BJ (cell line): ENCODE measurements around the gene CLRN3. TPM values are rescaled to one million over a fixed set of nuclear protein-coding genes. Genes with fewer than 3 reads are reported as not detected.

ENCODE experiments used
- CTCF ChIA-PET: fragments of 350-600 bp; formaldehyde crosslinking; extraction: SDS; loops from one replicate; lab custom pipeline; 2021; ENCODE audit warnings: antibody characterized with exemption, inconsistent platforms; lab: Yijun Ruan, JAX
- POLR2A ChIA-PET: fragments of 300-600 bp; sonication (Branson Sonifier 250); formaldehyde crosslinking; extraction: SDS; loops from one replicate; lab custom pipeline; 2021; ENCODE audit warnings: antibody characterized with exemption; lab: Charles Lee
- DNase-seq: peaks from one replicate; pipeline ENCODE4 v3.0.0-alpha.2; 2011; ENCODE audit warnings: low read depth
- H3K27me3 ChIP-seq: 2 replicates; pipeline ENCODE4 v1.6.0; 2011; ENCODE audit warnings: low read length; ENCODE audit not compliant: control insufficient read depth, insufficient read depth
- H3K36me3 ChIP-seq: 2 replicates; pipeline ENCODE4 v1.5.1; 2011; ENCODE audit warnings: low read length; ENCODE audit not compliant: control insufficient read depth, insufficient read depth
- H3K4me3 ChIP-seq: 2 replicates; pipeline ENCODE4 v1.5.1; 2011; ENCODE audit warnings: low read depth, mild to moderate bottlenecking, control low read depth, low read length
- CTCF ChIP-seq: IDR thresholded peaks from 2 replicates; pipeline ENCODE4 v1.5.1; 2011; ENCODE audit warnings: low read depth, mild to moderate bottlenecking, control low read depth, inconsistent platforms, low read length, moderate library complexity; ENCODE audit not compliant: insufficient read depth
- polyA plus RNA-seq: library from polyadenylated mRNA; depleted of rRNA; stranded (reverse); fragments of >200 nt; gene quantifications from 2 replicates; pipeline ENCODE4 v1.2.3, GENCODE V29; 2011

CLRN3 gene
- polyA plus RNA-seq, 1 experiment: not detected

- no peaks in the 10 kb centered on the region for H3K36me3 ChIP-seq
- ChIA-PET POLR2A (no interaction called here), CTCF (no interaction called here)
- TF ChIP-seq CTCF: no peak
- no peak for DNase-seq
- peaks cover 3% of the 10 kb centered on the region; the same call in 1 of the 2 replicates for H3K27me3 ChIP-seq
- H3K4me3 ChIP-seq: no peak overlapping the region
These were observed 5.0 kb downstream of the CLRN3 start for GRCh38 chr10:127887541-127888415.

- peaks cover 3% of the 10 kb centered on the region; the same call in 1 of the 2 replicates for H3K27me3 ChIP-seq
- ChIA-PET POLR2A (no interaction called here), CTCF (interaction anchor here (1.0 kb wide), 1 partner anchor 20 kb away, joined by 3 read pairs; the partner anchor contains the start of gene PTPRE)
These were observed 6.2 kb downstream of the CLRN3 start for GRCh38 chr10:127886371-127887051.

GRCh38 chr10:127884501-127884900 is 8.2 kb downstream of the CLRN3 start:
- Histone ChIP-seq H3K4me3 (no peak overlapping the region), H3K36me3 (no peaks in the 10 kb centered on the region), H3K27me3 (peaks cover 3% of the 10 kb centered on the region; the same call in 1 of the 2 replicates)
- no peak for DNase-seq
- ChIA-PET POLR2A (no interaction called here), CTCF (no interaction called here)
- TF ChIP-seq CTCF: no peak

More at GRCh38 chr10:127886371-127887051, 6.2 kb downstream of the CLRN3 start:
- no peak overlapping the region for H3K4me3 ChIP-seq
- no peak for DNase-seq
- H3K36me3 ChIP-seq: no peaks in the 10 kb centered on the region
- no peak for TF ChIP-seq CTCF

DNA sequence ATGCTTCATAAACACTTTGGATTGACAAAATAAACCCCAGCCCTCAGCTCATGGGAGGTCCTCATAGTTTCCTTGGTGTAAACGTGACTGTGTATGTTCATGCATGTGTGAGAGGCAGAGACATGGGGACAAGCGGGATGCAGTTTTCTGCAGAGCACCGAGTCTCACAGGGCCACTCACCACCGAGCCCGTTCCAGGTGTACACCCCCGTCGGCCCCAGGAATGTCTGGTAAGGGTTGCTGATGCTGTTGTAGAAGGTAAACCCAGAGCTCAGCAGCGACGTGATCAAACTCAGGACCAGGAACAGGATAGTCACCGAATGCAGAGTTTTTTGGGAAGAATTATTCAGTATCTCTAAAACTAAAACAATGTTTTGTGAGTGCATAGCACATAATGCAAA is 9.2 kb downstream of the CLRN3 start:
- H3K36me3 ChIP-seq: no peaks in the 10 kb centered on the region
- peaks cover 3% of the 10 kb centered on the region; the same call in 1 of the 2 replicates for H3K27me3 ChIP-seq
- H3K4me3 ChIP-seq: no peak overlapping the region
- DNase-seq: no peak
- ChIA-PET CTCF (interaction anchor here (0.6 kb wide), 1 partner anchor 268 kb away, joined by 3 read pairs; no protein-coding TSS in a partner anchor), POLR2A (no interaction called here)
- no peak for TF ChIP-seq CTCF
